Testis (tissue), 3 donors: ENCODE measurements around the gene PRKCA. TPM values are rescaled to one million over a fixed set of nuclear protein-coding genes. Genes with fewer than 3 reads are reported as not detected.

Experiments
- DNase-seq: peaks from one replicate; pipeline ENCODE4 v3.0.0-alpha.2; 2019
- H3K27ac ChIP-seq, 2 donors: fragments of 200-600 bp; sonication (generic); one replicate each; pipeline ENCODE4 v1.5.1; 2019
- H3K27me3 ChIP-seq: fragments of 200-600 bp; sonication (generic); one replicate; pipeline ENCODE4 v1.5.1; 2019
- H3K36me3 ChIP-seq: fragments of 200-600 bp; sonication (generic); one replicate; pipeline ENCODE4 v1.5.1; 2017; ENCODE audit warnings: low read depth; ENCODE audit errors: missing control alignments
- H3K4me1 ChIP-seq: fragments of 200-600 bp; sonication (generic); one replicate; pipeline ENCODE4 v1.5.1; 2019
- H3K4me3 ChIP-seq, 2 donors: fragments of 200-600 bp; sonication (generic); one replicate each; pipeline ENCODE4 v1.5.1; 2017 to 2019
- H3K9me3 ChIP-seq: fragments of 200-600 bp; sonication (generic); one replicate; pipeline ENCODE4 v1.5.1; 2017
- CTCF ChIP-seq, 3 experiments: fragments of 450-650 bp in 2 of 3; fragments of 200-600 bp in 1 of 3; sonication (generic) in 1 of 3; IDR thresholded peaks; one replicate each; pipeline ENCODE4 v1.5.1; 2016 to 2019; ENCODE audit warnings: antibody characterized with exemption in 3 of 3, mild to moderate bottlenecking in 2 of 3, moderate library complexity in 1 of 3
- POLR2A ChIP-seq: fragments of 450-650 bp; IDR thresholded peaks from one replicate; pipeline ENCODE4 v1.6.1; 2017; ENCODE audit warnings: antibody characterized with exemption, mild to moderate bottlenecking, moderate library complexity
- WGBS, 2 donors: methylation state at CpG; one replicate each; pipeline ENCODE4 v1.1.5; 2018; 5-methylcytosine and 5-hydroxymethylcytosine counted together
- intact Hi-C: fragments of 100-400 bp; cut with DNase I; formaldehyde crosslinking; loops from one replicate; pipeline ENCODE4 v1.15.1; 2023; ENCODE audit warnings: low total_unique reads
- polyA plus RNA-seq: library from polyadenylated mRNA; stranded (reverse); fragments of 350-450 nt; fragmentation: Illumina TruSeq; extraction: RNeasy Lipid Tissue Mini Kit (QIAGEN cat#74804); gene quantifications from one replicate; pipeline ENCODE4 v1.2.3, GENCODE V29; 2014; ENCODE audit warnings: low read depth, low replicate concordance; ENCODE audit not compliant: insufficient read depth
- total RNA-seq, 2 donors: library from RNA; depleted of rRNA; stranded (reverse); fragments of >200 nt; gene quantifications; one replicate each; pipeline ENCODE4 v1.2.3, GENCODE V29; 2016

Gene PRKCA
- total and polyA plus RNA-seq, 3 donors from 2014 or later = 6.8 to 22.9 (median 15.4) TPM

- Histone ChIP-seq H3K27me3 (no peaks in the 10 kb centered on the region), H3K36me3 (no peaks in the 10 kb centered on the region), H3K9me3 (no peaks in the 10 kb centered on the region), H3K4me3 (no peak overlapping the region), H3K27ac (no peak overlapping the region), H3K4me1 (no peaks in the 10 kb centered on the region)
- intact Hi-C loops = no loop called here
- TF ChIP-seq POLR2A = no peak
- no peak for TF ChIP-seq CTCF (IDR thresholded peaks at IDR 0.05)
- no peak for DNase-seq
- 85 to 93% methylated on average over 8 of the region's 8 CpGs for WGBS, 2 donors
Measured at GRCh38 chr17:66571745-66572144, 269.3 kb downstream of the PRKCA start.

GRCh38 chr17:66573078-66573477 is 270.7 kb downstream of the PRKCA start:
- H3K4me1 ChIP-seq = no peaks in the 10 kb centered on the region
- intact Hi-C loops = no loop called here
- H3K27ac ChIP-seq = no peak overlapping the region
- H3K36me3 ChIP-seq = no peaks in the 10 kb centered on the region
- WGBS, 2 donors = 52 to 60% methylated on average over 4 of the region's 4 CpGs
- no peak overlapping the region for H3K4me3 ChIP-seq
- H3K27me3 ChIP-seq = no peaks in the 10 kb centered on the region
- TF ChIP-seq CTCF (IDR thresholded peaks at IDR 0.05) = no peak
- H3K9me3 ChIP-seq = no peaks in the 10 kb centered on the region
- DNase-seq = no peak

- Histone ChIP-seq H3K27ac (no peak overlapping the region), H3K4me3 (no peak overlapping the region), H3K36me3 (no peaks in the 10 kb centered on the region), H3K27me3 (no peaks in the 10 kb centered on the region), H3K4me1 (peaks cover 7% of the 10 kb centered on the region), H3K9me3 (no peaks in the 10 kb centered on the region)
- intact Hi-C loops = no loop called here
- WGBS, 2 donors = 75% methylated on average over 4 of the region's 4 CpGs
- TF ChIP-seq CTCF (IDR thresholded peaks at IDR 0.05) = no peak
- no peak for TF ChIP-seq POLR2A
- DNase-seq = no peak
Measured at GRCh38 chr17:66574123-66574522, 271.7 kb downstream of the PRKCA start.

GRCh38 chr17:66576473-66576872 is 274.1 kb downstream of the PRKCA start:
- H3K27ac ChIP-seq = no peak overlapping the region
- no peaks in the 10 kb centered on the region for H3K36me3 ChIP-seq
- 65 to 73% methylated on average over 6 of the region's 6 CpGs for WGBS, 2 donors
- TF ChIP-seq POLR2A (no peak), CTCF (IDR thresholded peaks at IDR 0.05) (no peak)
- intact Hi-C loops = no loop called here
- H3K27me3 ChIP-seq = no peaks in the 10 kb centered on the region
- DNase-seq = no peak
- no peak overlapping the region for H3K4me3 ChIP-seq
- peaks cover 17% of the 10 kb centered on the region for H3K4me1 ChIP-seq
- H3K9me3 ChIP-seq = no peaks in the 10 kb centered on the region

GRCh38 chr17:66577041-66577440 is 274.6 kb downstream of the PRKCA start:
- TF ChIP-seq CTCF (IDR thresholded peaks at IDR 0.05) (no peak), POLR2A (no peak)
- 95 to 97% methylated on average over 6 to 8 of the region's 8 CpGs for WGBS, 2 donors
- H3K9me3 ChIP-seq = no peaks in the 10 kb centered on the region
- no peak overlapping the region for H3K4me3 ChIP-seq
- no peaks in the 10 kb centered on the region for H3K27me3 ChIP-seq
- H3K27ac ChIP-seq = no peak overlapping the region
- peaks cover 17% of the 10 kb centered on the region for H3K4me1 ChIP-seq
- DNase-seq = no peak
- intact Hi-C loops = no loop called here
- no peaks in the 10 kb centered on the region for H3K36me3 ChIP-seq
